Activated CD4-positive, alpha-beta T cell treated with anti-CD3 and anti-CD28 coated beads, Interleukin-2, Interleukin-4, amounts not matched to agents 100 ng/mL and 50 ng/mL, durations not matched to agents 16 hours and 8 hours (primary cell): Measurements from ENCODE around the gene RIMBP2.

Source experiments
- DNase-seq: peaks from one replicate; pipeline ENCODE4 v3.0.0-alpha.2; 2020; ENCODE audit warnings: low spot score

The RIMBP2 gene

DNA sequence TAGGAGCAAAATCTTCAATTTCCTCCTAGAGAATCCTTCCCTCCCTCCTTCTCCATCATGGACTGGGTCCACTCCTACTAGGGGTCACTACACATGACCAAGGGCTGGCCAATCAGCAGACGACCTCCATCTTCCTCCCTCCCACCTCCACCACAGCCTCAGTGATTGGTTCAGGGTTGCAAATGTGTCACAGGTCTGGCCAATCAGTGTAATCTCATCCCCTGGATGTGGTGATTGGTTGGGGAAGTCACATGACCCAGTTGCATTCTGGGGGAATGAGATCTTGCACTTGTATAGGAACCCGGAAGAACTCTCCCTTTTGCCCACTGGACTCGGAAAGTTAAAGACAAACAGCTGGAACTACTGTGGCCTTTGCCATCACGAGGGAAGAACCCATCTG, 209.3 kb downstream of the RIMBP2 start:
- DNase-seq = no peak

DNA sequence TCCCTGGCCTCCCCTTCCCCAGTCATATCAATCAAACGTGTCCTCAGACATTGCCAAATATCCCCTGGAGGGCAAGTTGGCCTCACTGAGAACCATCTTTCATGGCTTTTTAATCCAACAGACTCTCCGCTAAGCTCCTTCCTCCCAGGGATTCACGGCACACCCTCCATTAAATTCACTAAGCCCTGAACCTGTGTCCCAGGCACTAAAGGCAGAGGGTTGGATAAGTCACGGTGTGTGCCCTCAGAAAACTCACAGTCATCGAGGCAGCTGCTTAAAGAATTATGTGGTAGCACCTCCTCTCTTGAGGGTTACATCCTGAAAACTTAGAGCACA, 211.3 kb downstream of the RIMBP2 start:
- DNase-seq = no peak

DNA sequence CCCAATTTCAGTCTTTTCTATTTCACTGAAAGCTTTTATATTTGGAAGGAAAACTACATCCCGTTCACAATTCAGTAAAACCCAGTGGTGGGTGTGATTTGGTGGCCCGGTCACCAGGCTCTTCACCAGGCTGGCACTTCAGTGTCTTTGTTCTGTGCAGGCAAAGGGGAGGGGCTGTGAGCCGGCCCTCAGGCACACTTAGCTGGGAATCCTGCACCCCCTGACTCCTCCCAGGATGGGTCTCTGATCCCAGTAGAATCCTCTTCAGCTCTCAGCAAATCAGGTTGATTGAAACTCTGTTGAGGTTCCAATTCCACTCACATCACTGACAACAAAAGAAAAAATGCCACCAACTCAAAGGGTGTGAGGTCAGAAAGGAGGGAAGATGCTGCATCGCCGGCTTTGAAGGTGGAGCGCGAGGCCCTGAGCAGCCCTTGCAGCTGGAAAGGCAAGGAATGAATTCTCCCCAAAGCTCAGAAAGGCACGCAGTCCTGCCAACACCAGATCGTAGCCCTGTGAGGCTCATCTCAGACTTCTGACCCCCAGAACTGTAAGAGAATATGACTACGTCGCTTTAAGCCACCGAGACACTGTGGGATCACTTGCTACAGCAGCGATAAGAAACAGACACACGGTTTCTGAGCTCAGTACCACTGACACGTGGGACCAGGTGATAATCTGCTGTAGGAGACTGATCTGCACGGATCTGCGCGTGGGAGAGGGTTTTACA, 211.8 kb downstream of the RIMBP2 start:
- DNase-seq = no peak

DNA sequence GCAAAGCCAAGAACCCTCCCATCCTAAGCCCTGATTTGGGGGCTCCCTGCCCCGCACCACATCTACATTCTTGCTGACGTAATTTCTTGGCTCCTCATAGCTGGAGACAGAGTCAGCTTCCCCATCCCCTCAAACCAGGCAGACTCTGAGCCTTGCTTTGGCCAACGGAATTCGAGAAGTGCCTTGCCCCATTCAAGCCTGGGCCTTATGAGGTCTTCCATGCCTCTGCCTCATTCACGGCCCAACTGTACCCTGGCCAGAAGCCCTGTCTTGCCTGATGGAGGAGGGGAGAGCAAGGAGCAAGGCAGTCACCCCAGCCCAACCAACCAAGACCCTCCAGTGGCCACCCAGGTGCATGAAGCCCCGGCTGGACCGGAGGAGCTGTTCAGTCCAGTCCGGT, 214.3 kb downstream of the RIMBP2 start:
- DNase-seq = no peak

DNA sequence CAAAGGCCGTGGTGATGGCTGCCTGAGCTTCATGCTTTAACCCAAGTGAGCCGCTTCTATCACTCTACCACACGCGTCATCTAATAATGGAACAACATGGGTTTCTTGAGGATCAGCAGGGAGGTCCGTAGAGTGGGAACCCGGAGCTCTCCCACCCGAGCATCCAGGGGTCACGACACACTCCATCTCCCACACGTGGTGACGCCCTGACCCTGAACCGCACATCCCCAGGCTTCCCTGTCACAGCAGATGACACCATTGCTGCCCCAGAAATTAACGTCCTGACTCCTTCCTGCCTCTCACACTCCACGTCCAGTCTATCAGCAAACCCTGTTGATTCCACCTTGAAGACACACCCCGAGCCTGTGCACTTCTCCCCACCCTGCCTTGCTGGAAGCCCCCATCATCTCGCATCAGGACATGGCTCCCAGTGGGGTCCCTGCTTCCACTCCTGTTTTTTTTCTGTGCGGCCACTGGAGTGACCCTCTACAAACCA, 215.2 kb downstream of the RIMBP2 start:
- DNase-seq = no peak

DNA sequence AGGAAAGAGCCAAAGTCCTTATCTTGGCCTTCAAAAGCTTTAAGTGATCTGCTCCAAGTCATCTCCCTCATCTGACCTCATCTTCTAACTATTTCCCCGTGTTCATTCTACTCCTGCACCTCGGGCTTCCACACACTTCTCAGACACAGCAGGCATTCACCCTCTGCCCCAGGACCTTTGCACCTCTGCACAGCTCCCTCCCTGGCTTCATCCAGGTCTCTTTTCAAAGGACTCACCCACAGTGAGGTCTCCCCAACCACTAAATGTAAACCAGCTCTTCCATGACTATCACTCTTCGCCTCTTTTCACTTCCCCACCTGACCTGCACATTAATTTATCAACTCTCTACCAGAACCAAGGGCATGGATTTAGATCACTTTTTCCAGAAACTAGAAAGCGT, 216.6 kb downstream of the RIMBP2 start:
- DNase-seq = no peak

DNA sequence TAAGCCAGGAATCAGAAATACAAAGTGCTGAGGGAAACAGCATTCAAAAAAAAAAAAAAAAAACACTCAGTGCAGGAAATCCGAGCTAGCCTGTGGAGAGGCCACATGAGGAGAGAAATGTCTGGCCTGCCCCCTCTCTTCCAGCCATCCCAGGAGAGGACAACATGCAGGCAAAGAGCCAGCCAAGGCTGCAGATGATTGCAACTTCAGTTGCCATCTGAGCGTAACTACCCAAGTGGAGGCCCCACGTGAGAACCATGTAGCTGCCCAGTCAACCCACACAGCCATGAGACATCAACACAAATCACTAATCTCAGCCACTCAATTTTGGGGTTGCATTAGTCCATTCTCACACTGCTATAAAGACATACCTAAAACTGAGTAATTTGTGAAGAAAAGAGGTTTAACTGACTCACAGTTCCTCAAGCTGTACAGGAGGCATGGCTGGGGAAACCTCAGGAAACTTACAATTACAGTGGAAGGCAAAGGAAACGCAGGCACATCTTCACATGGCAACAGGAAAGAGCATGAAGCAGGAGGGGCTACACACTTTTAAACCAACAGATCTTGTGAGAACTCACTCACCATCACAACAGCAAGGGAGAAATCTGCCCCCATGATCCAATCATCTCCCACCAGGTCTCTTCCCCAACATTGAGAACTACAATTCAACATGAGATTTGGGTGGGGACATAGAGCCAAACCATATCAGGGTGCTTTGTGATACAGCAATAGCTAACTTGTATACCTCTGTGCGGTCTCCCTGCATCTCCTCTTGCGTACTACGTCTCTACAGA, 217.3 kb downstream of the RIMBP2 start:
- DNase-seq = no peak

DNA sequence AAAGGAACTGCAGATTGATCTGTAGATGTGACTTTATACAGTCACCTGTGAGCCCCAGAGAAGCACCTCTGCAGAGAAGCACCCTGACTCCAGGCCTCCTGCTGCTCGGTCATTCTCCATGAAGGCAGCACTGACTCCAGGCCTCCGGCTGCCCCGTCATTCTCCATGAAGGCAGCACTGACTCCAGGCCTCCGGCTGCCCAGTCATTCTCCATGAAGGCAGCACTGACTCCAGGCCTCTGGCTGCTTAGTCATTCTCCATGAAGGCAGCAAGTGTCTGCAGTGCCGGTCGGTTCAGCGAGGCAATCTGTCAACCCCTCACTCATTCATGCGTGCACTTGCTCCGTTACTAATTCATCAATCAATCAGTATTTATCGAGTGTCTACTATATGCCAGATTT, 218.1 kb downstream of the RIMBP2 start:
- DNase-seq = no peak

DNA sequence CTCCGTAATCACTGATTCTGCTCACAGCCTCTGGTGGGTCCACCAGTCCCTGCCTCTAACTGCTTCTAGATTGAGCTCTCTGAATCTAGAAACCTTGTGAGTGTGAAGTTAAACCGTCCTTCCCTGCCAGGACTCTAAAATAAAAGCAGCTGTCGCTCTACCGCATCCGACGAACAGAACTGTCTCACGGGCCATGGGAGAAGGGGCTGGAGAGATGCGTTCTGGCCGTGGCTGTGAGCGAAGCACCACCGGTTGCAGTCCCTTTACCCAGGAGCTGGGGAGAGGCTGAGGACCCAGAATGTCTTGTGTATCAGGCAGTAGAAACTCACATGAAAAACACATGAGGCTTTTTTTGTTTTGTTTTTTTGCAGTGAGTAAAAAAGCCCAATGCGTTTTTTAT, 218.8 kb downstream of the RIMBP2 start:
- no peak for DNase-seq

DNA sequence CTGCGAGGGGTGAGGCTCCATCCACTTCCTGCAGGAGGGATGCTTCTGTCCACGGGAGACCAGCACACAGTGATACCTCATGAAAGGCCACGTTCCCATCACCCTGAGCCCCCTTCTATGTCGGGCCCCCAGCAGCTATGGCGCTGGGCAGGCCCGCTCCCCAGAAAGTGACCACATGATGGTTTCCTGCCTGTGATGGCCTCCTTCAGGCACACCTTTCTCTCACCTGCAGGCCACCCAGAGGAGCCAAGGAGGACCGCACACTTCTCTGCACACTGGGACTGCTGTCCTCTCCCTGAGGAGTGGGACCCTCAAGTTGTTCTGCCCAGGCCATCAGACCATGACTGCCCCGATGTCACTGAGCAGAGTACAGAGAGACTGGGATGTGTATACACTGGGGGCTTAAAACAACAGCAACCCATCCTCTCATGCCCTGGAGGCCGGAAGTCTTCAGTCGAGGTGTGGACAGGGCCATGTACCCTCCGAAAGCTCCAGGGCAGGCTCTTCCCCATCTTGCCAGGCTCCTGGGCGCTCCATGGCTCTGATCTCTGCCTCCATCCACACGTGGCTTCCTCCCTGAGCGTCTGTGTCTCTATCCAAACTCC, 219.5 kb downstream of the RIMBP2 start:
- DNase-seq = no peak

DNA sequence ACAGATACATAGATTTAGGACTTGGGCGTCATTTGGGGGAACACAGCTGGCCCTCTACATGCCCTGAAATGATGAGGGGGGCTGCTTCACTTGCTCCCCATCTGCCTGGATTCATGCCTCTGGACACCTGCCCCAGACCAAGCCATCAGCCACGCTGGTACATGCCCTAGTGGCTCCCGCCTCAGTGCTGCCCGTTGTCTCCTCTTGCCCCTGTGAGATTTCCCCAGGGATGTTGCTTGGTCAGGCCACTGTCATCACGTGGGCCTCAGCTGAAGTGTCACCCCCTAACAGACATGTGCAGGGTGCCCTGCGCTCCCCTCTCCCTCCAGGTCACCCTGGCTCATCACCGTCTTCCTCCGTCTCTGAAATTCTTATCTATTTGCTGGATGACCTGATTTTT, 220.9 kb downstream of the RIMBP2 start:
- no peak for DNase-seq

DNA sequence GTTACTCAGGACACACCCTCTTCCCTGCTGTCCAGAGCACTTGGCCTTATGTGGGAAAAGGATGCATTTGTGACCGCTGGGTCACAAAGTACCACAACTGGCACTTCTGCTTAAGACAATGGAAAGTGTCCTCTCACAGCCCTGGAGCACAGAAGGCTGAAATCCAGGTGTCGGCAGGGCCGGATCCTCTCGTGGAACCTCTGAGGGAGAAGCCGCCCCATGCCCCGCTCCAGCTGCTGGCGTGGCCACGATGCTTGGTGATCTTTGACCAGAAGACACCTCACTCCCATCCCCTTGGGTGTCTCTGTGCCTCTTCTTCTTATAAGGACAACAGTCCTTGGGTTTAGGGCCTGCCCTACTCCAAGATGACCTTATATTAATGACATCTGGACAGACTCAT, 221.4 kb downstream of the RIMBP2 start:
- no peak for DNase-seq

DNA sequence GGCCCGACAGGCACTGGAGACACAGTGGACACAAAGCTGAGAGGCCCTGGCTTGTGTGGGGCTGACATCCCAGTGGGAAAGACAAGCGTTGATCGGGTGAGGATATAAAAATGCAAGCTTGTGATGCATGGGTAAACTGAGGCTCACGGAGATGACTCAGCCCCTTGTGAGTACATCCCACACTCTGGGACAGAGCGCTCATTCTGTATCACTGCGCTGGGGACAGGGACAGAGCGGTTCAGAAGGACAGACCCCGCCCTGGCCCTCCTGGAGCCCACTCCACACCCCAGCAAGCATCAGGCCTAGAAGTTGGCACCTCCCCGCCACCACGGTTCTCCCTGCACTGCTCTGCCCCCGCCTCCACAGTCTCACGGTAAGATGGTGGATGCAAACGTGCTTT, 222.1 kb downstream of the RIMBP2 start:
- no peak for DNase-seq

DNA sequence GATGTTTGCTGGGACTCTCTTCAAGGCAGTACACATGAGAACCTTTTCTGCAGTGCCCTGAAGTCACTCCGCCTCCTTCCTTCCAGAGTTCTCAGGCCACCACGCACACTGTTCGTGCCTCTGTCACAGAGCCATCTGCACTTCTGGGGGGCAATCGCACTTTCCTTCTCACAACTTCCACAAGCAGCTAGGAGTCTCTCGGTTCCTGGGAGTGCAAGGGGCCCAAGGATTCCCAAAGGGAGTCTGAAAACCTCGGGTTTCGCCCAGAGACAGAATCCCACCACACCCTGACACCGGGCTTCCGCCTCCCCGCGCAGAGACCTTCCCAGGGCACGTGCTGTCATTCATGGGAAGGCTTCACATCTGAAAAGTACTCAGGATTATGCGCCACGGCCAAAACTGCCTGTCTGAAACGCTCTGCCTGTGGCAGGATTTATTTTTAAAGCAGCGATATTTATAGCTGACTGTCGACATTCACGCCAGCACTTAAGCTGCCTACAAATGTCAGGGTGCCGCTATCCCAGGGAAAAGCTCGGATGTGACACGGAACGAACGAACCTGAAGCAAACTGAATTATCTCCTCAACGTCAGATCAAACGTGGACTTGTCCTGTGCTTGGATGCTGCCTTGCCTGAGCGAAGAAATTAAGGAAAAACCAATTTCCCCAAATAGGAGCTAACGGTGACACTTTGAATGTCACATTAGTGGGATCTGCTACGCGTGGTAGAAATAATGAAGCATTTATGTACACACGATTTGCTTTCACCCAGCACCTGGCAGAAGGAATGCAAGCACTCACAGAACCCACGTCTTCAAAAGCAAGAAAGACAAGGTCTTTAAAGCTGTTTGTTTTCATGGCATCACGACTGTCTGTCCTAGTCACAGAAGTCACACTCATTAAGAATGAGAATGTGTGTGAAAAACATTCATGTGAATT, 224.4 kb downstream of the RIMBP2 start:
- DNase-seq = no peak

DNA sequence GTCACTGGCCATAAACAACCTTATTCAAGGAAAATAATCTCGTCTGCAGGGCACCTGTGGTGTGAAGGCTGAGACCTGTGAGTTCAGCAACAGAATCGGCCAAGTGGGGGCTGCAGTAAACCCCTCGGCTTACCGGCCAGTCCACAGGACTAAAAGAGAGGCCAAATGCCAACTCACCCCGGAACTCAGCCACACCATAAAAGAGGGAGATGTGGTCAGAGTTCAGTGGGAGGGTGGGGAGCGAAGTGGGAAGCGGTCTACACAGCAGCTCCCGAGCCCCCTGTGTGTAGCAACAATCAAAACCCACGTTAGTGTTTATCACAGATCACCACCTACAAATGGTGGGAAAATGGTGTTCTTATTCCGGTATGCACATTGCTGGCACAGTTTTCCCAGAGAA, 225.4 kb downstream of the RIMBP2 start:
- DNase-seq = no peak

DNA sequence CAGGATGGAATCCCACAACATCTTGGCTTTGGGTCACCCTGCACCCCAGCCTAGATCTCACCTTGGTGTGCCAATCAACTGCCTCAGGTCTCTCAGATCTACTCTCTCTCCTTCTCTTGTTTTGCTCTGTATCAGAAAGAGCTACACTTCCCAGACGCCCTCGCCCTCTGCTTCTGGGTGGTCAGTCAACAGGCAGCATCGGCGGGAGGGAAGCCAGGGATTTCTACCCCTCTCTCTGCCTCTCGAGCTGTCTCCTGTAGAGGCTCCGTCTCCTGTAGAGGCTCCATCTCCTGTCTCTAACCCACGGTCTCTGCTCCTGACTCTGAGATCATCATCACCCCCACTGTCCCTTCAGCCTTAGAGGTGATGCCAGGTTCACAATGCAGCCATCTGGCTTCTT, 226.8 kb downstream of the RIMBP2 start:
- DNase-seq = no peak

DNA sequence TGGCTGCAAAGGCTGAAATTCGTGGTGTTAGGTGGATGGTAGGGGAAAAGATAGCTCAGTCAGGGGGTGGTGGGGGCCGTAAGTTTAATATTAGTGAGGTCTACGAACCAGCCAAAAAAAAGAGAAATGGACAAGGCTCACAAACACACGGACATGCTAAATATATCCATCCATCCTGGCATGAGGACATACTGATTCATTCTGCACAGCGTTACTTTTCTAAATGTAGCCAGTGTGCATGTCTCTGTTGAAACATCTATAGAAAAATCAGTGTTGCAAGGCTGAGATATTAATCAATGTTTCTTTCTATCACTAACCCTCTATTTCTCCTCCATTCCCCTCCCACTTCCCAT, 227.8 kb downstream of the RIMBP2 start:
- DNase-seq = no peak

DNA sequence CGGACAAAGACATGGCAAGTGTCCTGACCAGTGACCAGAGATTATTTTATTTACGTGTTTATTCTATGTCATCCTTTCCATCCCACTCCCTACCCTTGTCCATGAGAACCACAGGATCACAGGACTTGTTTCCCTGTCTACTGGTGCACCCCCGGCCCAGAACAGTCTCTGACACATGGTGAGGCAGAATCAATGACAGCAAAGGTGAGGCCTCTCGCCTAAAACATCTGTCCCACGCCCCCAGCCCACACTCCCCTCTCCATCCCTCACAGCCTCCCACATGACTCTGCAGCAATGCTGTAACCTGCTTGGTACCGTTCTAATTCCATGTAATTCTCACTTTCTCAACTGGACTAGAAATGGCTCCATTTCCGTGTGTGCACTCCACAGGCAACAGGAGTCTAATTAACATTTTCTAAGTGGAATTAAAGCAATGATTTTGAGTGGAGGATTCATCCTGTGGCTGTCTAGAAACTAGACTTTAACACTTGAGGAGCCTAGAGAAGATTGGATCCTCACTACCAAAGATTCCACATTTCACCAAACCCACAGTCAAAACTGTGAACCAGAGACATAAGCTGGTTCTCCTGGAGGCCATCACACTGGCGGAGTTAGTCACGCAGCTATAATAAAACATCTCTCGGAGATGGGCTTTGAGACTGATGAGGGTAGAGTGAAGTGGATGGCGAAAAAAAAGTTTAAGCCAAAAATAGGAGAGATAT, 228.3 kb downstream of the RIMBP2 start:
- no peak for DNase-seq

DNA sequence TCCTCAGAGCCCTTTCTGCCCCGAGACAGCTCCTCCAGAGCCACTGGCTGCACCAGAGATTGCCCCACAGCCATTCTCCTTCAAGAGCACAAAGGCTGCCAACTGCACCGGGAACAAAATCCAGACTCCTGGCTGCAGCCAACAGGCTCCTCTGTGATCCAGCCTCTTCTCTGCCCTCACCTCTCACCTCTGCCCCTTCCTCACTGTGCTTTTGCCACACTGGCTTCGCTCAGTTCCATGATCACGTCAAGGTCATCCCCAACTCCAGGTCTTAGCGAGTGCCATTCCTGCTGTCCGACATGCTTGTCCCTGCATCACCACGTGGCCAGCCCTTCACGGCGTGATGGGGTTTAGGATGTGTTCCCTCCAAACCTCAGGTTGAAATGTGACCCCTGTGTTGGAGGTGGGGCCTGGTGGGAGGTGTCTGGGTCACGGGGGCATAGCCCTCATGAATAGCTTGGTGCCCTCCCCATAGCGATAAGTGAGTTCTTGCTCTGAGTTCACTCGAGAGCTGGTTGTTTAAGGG, 229.1 kb downstream of the RIMBP2 start:
- no peak for DNase-seq

DNA sequence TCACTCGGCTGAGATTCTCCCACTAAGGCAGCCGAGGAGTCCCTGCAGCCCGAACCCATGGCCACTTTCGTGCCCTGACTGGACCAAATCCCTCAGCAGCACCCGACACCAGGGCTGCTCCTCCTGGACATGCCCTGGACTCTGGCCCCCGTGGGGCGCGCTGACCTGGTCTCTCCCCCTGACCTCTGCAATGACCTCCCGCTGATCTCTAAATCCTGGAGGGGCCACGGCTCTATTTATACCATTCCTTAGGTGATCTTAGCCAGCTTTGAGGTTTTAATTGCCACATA, 230.0 kb downstream of the RIMBP2 start:
- no peak for DNase-seq

DNA sequence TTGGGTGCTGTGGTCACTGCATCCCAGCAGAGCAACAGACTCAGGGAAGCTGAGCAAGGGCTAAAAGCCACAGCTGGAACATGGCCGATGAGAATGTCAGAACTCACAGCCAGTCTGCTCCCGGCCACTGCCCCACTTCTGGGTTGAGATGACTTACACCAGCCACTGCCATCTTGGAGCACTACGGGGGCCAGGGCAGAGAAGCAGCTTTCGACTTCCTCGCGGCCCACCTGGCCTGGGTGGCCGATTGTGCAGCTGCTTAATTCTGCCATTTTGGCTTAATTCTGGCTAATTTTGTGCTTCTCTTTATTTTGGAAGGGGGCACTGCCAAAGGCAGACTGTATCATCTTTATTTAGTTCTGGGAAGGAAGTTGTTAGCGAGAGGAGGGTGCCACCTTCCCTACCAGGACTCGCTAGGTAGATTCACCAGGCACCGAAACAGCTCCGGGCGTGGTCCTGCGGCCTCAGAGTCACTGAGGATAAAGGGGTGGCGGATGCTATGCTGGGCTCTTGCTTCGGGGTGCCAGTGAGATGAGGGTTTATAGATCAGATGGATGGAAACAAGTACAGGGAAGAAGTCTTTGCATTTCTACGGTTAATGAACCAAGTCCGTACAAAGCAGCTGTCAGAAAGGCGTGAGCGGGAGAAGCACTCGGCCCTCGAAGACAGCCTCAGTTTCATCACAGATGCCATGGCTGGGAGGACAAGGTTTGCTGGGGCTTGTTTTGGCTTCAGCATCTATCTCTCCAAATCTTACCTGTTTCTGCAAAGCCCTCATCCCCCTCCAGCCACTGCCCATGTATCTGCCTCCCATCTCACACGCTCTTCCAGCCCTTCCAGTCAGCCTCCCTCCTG, 230.6 kb downstream of the RIMBP2 start:
- DNase-seq = no peak
